ENCODE data around the gene ANKRD33. TPM values are rescaled to one million over a fixed set of nuclear protein-coding genes. Genes with fewer than 3 reads are reported as not detected.

Gene ANKRD33
- total and polyA plus RNA-seq, 2 of the 8 experiments (the other 6 are each of a cell fraction or from before 2014, with no cell fraction given) = 0.41 to 0.53 TPM

DNA sequence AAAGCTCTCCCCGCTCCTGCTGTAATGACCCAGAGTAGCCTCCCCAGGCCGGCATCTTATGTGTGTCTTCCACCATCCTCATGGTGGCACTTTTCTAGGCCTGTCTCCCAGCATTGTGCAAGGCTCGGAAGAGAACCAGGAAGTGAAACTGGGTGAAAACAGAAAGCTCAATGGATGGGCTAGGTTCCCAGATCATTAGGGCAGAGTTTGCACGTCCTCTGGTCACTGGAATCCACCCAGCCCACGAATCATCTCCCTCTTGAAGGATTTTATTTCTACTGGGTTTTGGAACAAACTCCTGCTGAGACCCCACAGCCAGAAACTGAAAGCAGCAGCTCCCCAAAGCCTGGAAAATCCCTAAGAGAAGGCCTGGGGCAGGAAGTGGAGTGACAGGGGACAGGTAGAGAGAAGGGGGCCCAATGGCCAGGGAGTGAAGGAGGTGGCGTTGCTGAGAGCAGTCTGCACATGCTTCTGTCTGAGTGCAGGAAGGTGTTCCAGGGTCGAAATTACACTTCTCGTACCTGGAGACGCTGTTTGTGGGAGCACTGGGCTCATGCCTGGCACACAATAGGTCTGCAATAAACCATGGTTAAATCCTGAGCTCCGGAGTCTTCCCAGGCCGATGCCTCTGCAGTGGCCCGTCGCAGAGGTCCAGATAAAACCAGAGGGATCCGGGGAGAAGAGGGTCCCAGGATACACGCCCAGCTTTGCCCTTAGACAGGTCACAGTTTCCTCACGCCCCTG, 35.0 kb downstream of the ANKRD33 start:
- Histone ChIP-seq H3K4me1 (replicated peaks in 1 of 4; ENCODE audit: control insufficient read depth in 3 of 4, insufficient read depth in 4 of 4, low read length in 3 of 4) (peaks cover 2 to 12% (median 7%) of the 10 kb centered on the region in 4 experiments), H3K4me3 (ENCODE audit: extremely low read depth in 1 of 4, insufficient read depth in 2 of 4, low read depth in 3 of 4, low read length in 4 of 4) (no peak overlapping the region; a peak in 1 of 8 replicates), H3K9me3 (ENCODE audit: insufficient read depth in 2 of 2, low read depth in 1 of 2, low read length in 1 of 2) (no peaks in the 10 kb centered on the region), H3K18ac (ENCODE audit: extremely low read depth, low read length) (peak overlapping the region; percentile 55), H3K56ac (replicated peaks; ENCODE audit: insufficient read length, low read depth, low read length) (no peak overlapping the region), H4K5ac (ENCODE audit: insufficient read length, low read depth, low read length) (no peak overlapping the region), H2AFZ (ENCODE audit: low read length) (peak overlapping the region; percentile 92), H3K36me3 (ENCODE audit: control insufficient read depth in 2 of 4, insufficient read depth in 4 of 4, low read length in 3 of 4) (no peaks in the 10 kb centered on the region), H3K4me2 (ENCODE audit: insufficient read depth in 1 of 2, low read depth in 2 of 2, low read length in 2 of 2) (peak overlapping the region; percentile 11 to 31; a peak in 3 of 4 replicates), H4K8ac (ENCODE audit: extremely low read depth, insufficient read depth, low read length) (peak overlapping the region; percentile 19; the same call in 1 of the 2 replicates), H4K91ac (replicated peaks; ENCODE audit: insufficient read length, low read length) (no peak overlapping the region), H2BK12ac (ENCODE audit: low read depth, low read length) (0 out of 2 replicates have a peak overlapping the region, but pooled peaks have one; percentile 27), H3K27ac (ENCODE audit: low read depth, low read length) (no peak overlapping the region), H2BK20ac (ENCODE audit: low read length) (no peak overlapping the region), H2BK120ac (replicated peaks; ENCODE audit: low read depth, low read length) (no peak overlapping the region), H3K4ac (replicated peaks; ENCODE audit: insufficient read length, low read depth, low read length) (peak overlapping the region; percentile 50), H3K9ac (replicated peaks in 1 of 4; ENCODE audit: extremely low read depth in 1 of 4, low read depth in 3 of 4, low read length in 3 of 4) (no peak overlapping the region), H4K20me1 (replicated peaks in 1 of 2; ENCODE audit: control insufficient read depth in 1 of 2, insufficient read depth in 2 of 2, low read length in 2 of 2) (no peaks in the 10 kb centered on the region), H3K79me1 (ENCODE audit: low read depth, low read length) (no peaks in the 10 kb centered on the region), H2BK5ac (ENCODE audit: low read depth, low read length) (peak overlapping the region; percentile 47; the same call in 1 of the 2 replicates), H3K23me2 (ENCODE audit: low read depth, low read length) (no peaks in the 10 kb centered on the region; the same call in 1 of the 2 replicates), H3K79me2 (ENCODE audit: control insufficient read depth in 1 of 2, insufficient read depth in 2 of 2, low read length in 2 of 2) (no peaks in the 10 kb centered on the region), H3K14ac (ENCODE audit: insufficient read length) (no peak overlapping the region), H3K27me3 (replicated peaks in 1 of 4; ENCODE audit: control insufficient read depth in 3 of 4, extremely low read depth in 1 of 4, insufficient read depth in 3 of 4, low read length in 3 of 4) (peaks cover 0 to 8% (median 5%) of the 10 kb centered on the region in 4 experiments; a peak in 4 of 7 replicates), H2BK15ac (ENCODE audit: low read length) (0 out of 2 replicates have a peak overlapping the region, but pooled peaks have one; percentile 2), H2AK5ac (ENCODE audit: low read depth, low read length) (no peak overlapping the region), H3K23ac (ENCODE audit: insufficient read length) (no peak overlapping the region)
- WGBS, 2 experiments (ENCODE audit: extremely low coverage in 1 of 2, insufficient coverage in 1 of 2, insufficient read length in 1 of 2, insufficient replicate concordance in 2 of 2, low coverage in 1 of 2, low lambda C conversion rate in 2 of 2, missing lambda C conversion rate in 1 of 2) = 58% methylated on average over 16 of the region's 16 CpGs; no CpG with 5 or more reads in 1 of the 2 experiments
- POLR2A ChIA-PET (ENCODE audit: partially characterized antibody) = interaction anchor here (0.5 to 1.4 kb wide), 5 partner anchors 17 to 1018 kb away, joined by 3 to 4 read pairs (median 3); partner anchors contain the start of gene ACVR1B
- CTCF ChIA-PET (ENCODE audit: partially characterized antibody) = interaction anchor here (0.6 to 12.9 kb wide), 38 partner anchors 9 to 967 kb away, joined by 3 to 234 read pairs (median 4); partner anchors contain the start of genes ACVRL1 and ANKRD33
- TF ChIP-seq ASH2L (IDR thresholded peaks at IDR 0.05; ENCODE audit: low read length) (peak; percentile 46), HDAC6 (IDR thresholded peaks at IDR 0.05; ENCODE audit: low read depth, low read length) (no peak), EZH2 (IDR thresholded peaks at IDR 0.05; ENCODE audit: low read depth, low read length, severe bottlenecking) (peak; percentile 3)
- TF ChIP-seq, protein P1, sequence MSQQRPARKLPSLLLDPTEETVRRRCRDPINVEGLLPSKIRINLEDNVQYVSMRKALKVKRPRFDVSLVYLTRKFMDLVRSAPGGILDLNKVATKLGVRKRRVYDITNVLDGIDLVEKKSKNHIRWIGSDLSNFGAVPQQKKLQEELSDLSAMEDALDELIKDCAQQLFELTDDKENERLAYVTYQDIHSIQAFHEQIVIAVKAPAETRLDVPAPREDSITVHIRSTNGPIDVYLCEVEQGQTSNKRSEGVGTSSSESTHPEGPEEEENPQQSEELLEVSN (IDR thresholded peaks at IDR 0.05) = 0 out of 2 replicates have a peak, but pooled peaks have one; percentile 3
- FAIRE-seq = no peak
- DNase-seq (ENCODE audit: low read depth in 1 of 2, low spot score in 2 of 2) = no peak

All from H1 (cell line).